Suppressor macrophage (primary cell): ENCODE measurements around the gene NOX4.
"Not testable (repeated sequence)": the region's sequence is repeated elsewhere in the genome, so short reads cannot be mapped to it uniquely, and the experiment has no call there.

Experiments
- DNase-seq, 4 experiments: peaks; one replicate each; pipeline ENCODE4 v3.0.0-alpha.2; 2020 to 2022

NOX4 gene

GRCh38 chr11:89457190-89457589 lies 34.0 kb downstream of the NOX4 start:
- no peak for DNase-seq

DNA sequence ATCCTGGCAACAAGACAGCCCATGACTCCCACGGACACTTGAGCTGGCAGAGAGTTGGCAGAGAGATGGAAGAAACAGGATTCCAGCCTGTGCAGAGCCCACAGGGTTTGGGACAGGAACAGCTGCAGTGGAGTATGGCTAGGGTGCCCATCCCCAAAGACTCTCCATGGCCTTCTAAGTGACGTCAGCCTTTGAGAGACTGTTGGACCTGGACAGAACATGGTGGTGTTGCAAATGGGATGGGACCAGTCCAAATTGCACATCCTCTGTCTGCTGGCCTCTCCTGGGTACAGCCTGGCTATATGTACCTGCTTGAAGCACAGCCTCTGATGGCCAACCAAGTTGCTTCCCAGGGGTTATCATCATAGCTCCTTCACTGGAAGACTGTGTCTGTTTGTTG lies 34.5 kb downstream of the NOX4 start:
- DNase-seq: no peak

GRCh38 chr11:89452780-89453179 lies 38.4 kb downstream of the NOX4 start:
- DNase-seq: no peak

DNA sequence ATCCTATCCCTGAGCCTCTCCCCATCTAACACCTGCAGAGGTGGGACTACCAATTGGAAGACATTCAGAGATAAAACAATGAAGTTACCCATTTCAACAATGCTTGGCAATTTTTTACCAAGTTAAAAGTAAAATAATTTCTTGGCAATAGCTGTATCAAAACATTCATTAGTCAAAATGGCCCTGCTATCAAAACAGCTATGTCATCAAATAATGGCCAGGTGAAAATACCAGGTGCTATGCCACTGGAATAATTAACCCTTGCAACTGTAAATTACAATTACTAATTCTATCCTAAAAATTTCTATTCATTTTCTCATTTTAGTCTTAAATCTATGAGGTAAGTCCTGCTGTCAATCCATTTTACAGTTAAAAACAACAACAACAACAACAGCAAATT lies 43.3 kb downstream of the NOX4 start:
- DNase-seq: no peak

GRCh38 chr11:89443361-89444322 lies 47.5 kb downstream of the NOX4 start:
- no peak for DNase-seq

DNA sequence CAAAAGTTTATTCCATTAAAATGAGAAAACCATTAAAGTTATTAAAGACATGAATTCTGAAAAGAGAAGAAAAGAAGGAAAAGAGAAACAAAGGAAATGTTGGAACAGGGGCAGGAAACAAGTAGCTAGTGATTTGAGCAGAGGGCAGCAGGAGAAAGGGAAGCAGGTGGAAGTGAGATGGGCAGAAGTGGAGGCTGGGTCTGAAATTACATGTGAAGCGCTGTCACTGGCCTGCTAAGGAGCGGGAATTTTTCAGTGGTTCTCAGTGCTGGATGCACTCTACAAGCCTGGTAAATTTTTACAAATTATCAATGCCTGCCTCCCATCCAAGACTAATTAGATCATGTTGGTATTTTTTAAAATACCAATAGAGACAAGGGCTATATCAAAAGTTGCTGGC lies 48.4 kb downstream of the NOX4 start:
- DNase-seq: no peak

GRCh38 chr11:89441606-89442005 lies 49.6 kb downstream of the NOX4 start:
- no peak for DNase-seq

DNA sequence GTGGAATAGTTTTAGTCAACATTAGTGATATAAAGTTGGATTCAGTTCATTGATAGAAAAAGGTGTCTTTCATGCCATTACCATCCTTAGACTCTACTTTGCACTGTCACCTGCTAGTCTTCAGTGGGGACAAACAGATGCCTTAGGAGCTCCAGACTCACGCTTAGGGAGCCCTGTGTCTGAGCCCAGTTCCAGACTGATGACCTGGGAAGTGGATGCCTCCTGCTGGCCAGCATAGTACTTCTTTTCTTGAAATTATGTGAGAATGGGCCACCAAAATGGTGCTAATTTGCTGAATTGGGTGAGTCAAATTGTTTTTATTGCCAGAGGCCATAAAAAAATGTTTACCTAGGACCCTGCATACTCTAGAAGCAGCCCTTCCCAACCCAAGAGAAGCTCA lies 53.9 kb downstream of the NOX4 start:
- DNase-seq: no peak

DNA sequence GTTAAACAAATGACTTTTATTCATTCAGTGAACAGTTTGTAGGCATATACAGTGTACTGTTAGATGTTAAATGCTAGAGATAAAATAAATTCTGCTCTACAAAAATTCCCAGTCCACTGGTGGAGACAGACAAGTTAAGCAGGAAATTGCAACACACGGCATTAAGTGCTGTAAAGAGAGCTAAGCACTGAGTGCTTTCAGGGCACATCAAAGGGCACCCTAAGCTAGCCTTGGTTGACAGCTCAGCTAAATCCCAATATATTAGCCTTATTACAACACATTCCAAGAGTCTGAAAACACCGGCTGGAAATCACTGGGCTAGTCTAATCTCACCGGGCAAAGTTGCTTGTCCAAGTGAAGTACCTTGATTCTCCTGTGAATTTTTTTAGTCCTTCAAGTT lies 55.1 kb downstream of the NOX4 start:
- no peak for DNase-seq

GRCh38 chr11:89433278-89433677 lies 57.9 kb downstream of the NOX4 start:
- DNase-seq: no peak

- not testable (repeated sequence) for DNase-seq
Observed at GRCh38 chr11:89432182-89432581, 59.0 kb downstream of the NOX4 start.

DNA sequence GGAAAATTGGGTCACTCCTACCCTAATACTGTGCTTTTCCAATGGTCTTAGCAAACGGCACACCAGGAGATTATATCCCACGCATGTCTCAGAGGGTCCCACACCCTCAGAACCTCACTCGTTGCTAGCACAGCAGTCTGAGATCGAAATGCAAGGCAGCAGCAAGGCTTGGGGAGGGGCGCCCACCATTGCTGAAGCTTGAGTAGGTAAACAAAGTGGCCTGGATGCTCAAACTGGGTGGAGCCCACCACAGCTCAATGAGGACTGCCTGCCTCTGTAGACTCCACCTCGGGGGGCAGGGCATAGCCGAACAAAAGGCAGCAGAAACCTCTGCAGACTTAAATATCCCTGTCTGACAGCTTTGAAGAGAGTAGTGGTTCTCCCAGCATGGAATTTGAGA lies 64.7 kb downstream of the NOX4 start:
- DNase-seq: not testable (repeated sequence)

GRCh38 chr11:89421718-89422117 lies 69.5 kb downstream of the NOX4 start:
- no peak for DNase-seq

- no peak for DNase-seq
Observed at GRCh38 chr11:89420981-89421380, 70.2 kb downstream of the NOX4 start.

DNA sequence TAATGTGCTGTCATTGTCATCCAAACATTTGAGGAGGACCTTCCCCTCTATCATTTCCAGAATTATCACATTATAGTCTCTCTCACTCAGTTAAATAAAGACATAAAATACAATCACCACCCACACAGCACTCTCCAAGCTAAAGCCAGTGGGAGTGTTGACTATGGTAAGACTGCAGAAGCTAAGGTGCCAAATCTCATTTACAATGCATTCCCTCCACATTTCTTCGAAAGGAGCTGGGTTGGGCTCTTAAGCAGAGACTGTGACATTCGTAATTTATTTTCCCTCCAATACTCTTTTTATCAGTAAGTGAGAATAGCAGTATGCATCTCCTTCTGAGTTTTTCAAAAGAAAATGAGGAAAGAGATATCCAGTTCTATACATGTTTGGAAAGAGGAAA lies 74.2 kb downstream of the NOX4 start:
- DNase-seq: no peak

- not testable (repeated sequence) for DNase-seq
Observed at GRCh38 chr11:89411112-89411511, 80.1 kb downstream of the NOX4 start.

- DNase-seq: not testable (repeated sequence)
Observed at GRCh38 chr11:89410666-89411065, 80.5 kb downstream of the NOX4 start.

DNA sequence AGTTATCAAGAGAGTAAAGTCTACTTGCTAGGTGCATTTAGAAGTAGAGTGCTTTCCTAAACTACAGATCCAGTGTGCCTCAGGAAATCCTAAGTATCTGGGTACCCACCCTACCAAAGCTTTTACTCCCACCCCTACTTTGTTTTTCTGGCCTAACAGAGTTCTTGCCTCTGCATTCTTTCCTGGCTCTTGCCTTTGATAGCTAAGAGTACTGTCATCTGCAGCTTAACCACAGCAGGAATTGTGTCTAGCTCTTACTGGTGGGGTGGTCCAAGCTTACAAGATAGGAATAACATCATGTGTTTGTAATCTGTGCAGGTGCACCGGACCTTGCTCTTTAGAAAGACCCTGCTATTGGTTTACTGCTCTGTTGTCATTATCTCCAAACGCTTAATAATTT lies 82.7 kb downstream of the NOX4 start:
- not testable (repeated sequence) for DNase-seq

- DNase-seq: no peak
Observed at GRCh38 chr11:89405629-89406028, 85.5 kb downstream of the NOX4 start.

- DNase-seq: not testable (repeated sequence)
Observed at GRCh38 chr11:89391654-89392053, 99.5 kb downstream of the NOX4 start.

DNA sequence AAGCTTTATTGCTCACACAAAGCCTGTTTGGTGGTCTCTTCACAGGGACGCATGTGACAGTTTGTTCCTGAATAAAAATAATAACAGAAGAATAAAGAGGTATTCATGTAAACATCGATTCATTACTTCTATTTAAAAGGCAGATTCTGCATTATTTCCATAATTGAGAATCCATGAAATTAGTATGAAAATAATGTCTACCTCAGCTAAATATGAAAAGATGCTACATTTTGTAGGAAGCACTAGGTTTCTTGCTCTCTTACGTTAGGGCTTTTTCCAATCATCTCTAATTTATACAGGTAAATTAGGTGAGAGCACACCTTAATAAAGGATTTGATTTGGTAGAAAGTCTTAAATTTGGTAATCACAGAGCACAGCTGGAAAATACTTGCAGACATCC lies 103.7 kb downstream of the NOX4 start:
- not testable (repeated sequence) for DNase-seq

DNA sequence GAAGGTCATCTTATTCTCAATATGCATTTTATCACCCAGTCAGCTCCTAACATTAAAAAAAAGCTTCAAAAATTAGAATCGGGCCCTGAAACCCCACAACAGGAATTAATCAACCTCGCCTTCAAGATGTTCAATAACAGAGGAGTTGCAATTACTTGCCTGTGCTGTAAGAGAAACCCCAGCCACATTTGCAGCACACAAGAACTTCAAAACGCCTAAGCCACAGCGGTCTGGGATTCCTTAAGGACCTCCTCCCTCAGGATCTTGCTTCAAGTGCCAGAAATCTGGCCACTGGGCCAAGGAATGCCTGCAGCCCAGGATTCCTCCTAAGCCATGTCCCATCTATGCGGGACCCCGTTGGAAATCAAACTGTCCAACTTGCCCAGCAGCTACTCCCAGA lies 108.2 kb downstream of the NOX4 start:
- DNase-seq: not testable (repeated sequence)

DNA sequence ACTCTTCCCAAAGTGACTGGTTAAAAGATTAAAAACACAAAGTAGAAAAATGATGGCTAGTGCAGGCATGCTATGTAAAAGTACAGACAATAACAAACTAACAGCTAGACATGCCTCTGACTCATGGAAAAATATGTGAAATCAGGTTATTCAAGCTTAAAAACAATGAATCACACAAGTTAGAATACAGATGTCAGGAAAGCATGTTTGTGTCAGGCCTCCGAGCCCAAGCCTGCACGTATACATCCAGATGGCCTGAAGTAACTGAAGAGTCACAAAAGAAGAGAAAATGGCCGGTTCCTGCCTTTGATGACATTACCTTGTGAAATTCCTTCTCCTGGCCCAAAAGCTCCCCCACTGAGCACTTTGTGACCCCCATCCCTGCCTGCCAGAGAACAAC lies 110.1 kb downstream of the NOX4 start:
- no peak for DNase-seq

DNA sequence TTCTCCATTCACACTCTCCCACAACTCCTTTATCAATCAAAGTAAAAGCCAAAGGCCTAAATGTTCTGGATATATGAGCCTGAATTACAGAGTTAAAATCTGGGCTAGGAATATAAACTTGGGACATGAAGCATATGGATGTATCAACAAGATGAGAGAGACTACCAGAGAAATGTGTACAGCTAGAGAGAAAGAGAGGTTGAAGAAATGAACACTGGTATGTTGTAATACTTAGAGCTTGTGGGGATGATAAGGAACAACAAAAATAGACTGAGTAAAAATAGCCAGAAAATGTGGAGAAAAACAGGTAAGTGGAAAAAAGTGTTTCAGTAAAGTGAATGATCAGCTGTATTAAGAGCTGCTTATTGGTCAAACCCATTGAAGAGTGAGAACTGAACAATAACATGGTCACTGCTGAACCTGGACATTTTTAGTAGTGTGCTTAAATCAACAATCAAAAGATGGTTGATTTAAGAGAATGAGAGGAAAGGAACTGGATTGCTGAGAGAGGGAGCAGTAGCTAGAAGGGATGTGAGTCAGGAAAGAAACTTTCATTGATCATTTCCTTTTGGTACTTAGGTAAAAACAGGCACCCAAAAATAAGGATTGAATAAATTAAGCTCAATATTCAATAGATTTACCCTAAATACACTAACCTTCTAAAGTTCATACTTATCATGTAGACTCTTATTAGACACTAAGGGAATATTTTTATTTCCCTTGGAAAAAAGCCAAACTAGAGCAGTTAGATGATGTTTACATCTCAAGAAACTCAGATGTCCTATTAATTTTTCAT lies 111.0 kb downstream of the NOX4 start:
- not testable (repeated sequence) for DNase-seq
